Activated CD8-positive, alpha-beta T cell treated with anti-CD3 and anti-CD28 coated beads for 36 hours (primary cell): ENCODE results near the gene ZNF791. TPM values are rescaled to one million over a fixed set of nuclear protein-coding genes. Genes with fewer than 3 reads are reported as not detected.
"Not testable (repeated sequence)": the region's sequence is repeated elsewhere in the genome, so short reads cannot be mapped to it uniquely, and the experiment has no call there.

Experiments used
- ATAC-seq: fragments of 200-7000 bp; cut with Tn5 transposase; one replicate; pipeline ENCODE4 v1.10.0; 2021; ENCODE audit warnings: mild to moderate bottlenecking, moderate library complexity
- CTCF ChIA-PET: fragments of 350-600 bp; sonication (Branson Sonifier 250); formaldehyde crosslinking; loops from one replicate; lab custom pipeline; 2021; ENCODE audit warnings: antibody characterized with exemption; lab: Charles Lee
- POLR2A ChIA-PET: fragments of 350-600 bp; sonication (Branson Sonifier 250); formaldehyde crosslinking; loops from one replicate; lab custom pipeline; 2021; ENCODE audit warnings: antibody characterized with exemption; lab: Charles Lee
- DNase-seq: peaks from one replicate; pipeline ENCODE4 v3.0.0-alpha.2; 2020
- H3K27ac Mint-ChIP-seq: one replicate; pipeline ENCODE4 v1.8.0; 2021; ENCODE audit warnings: mild to moderate bottlenecking, mixed read lengths
- H3K27me3 Mint-ChIP-seq: one replicate; pipeline ENCODE4 v1.8.0; 2021; ENCODE audit warnings: mixed read lengths
- H3K36me3 Mint-ChIP-seq: one replicate; pipeline ENCODE4 v1.8.0; 2021; ENCODE audit warnings: low read depth, mixed read lengths
- H3K4me1 Mint-ChIP-seq: one replicate; pipeline ENCODE4 v1.8.0; 2021; ENCODE audit warnings: low read depth, mixed read lengths
- H3K4me3 Mint-ChIP-seq: one replicate; pipeline ENCODE4 v1.8.0; 2021; ENCODE audit warnings: mild to moderate bottlenecking, moderate library complexity, mixed read lengths
- H3K9me3 Mint-ChIP-seq: one replicate; pipeline ENCODE4 v1.8.0; 2021; ENCODE audit warnings: mixed read lengths
- intact Hi-C: fragments of 100-400 bp; cut with micrococcal nuclease; formaldehyde crosslinking; loops from one replicate; pipeline ENCODE4 v1.10.0; 2022
- total RNA-seq, 2 experiments: library from RNA; stranded (reverse); gene quantifications; one replicate each; pipeline ENCODE4 v1.2.3, GENCODE V29; 2021
- TF ChIP-seq, protein P1 (sequence below): fragments of 200-600 bp; IDR thresholded peaks from one replicate; pipeline ENCODE4 v1.8.0; 2022; ENCODE audit warnings: antibody characterized with exemption, mild to moderate bottlenecking

ZNF791 gene
- total RNA-seq, 2 experiments from 2014 or later, result 15.1 to 16.7 TPM

DNA sequence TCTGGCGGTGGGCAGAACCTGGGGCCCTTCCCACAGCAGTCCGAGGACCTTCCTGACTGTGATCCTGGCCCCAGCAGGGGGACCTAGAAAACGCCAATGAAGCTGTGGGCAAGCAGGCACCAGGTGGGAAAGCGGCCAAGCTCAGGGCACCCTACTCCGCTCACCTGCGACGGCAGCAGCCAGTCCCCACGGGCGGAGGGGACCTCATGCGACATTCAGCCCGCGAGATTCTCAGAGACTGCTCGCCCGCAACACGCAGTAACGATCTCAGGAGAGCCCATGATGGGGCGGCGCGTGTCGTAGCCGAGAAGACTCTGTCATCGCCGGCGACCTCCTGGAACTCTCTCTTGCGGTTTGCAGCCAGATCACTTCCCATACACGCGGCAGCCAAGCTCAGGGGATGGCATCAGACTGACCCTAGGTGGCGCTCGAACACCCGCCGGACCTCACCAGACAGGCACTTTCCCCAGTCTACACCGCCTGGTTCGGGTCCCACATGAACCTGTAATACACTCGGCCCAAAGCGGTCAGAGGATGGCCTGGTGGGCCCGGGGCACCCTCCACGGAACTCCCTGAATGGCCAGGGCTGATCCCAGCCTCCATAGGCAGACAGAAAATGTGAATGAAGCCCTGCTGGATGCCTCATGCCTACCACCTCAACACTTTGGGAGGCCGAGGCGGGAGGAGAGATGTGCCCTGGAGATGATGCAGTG lies 29.3 kb downstream of the ZNF791 start:
- Mint-ChIP-seq H3K27ac (peak overlapping the region; percentile 84), H3K4me3 (peak overlapping the region; percentile 73), H3K4me1 (peaks cover 23% of the 10 kb centered on the region), H3K36me3 (peaks cover 28% of the 10 kb centered on the region), H3K9me3 (no peaks in the 10 kb centered on the region), H3K27me3 (no peaks in the 10 kb centered on the region)
- DNase-seq, result peak; percentile 96
- TF ChIP-seq, protein P1, sequence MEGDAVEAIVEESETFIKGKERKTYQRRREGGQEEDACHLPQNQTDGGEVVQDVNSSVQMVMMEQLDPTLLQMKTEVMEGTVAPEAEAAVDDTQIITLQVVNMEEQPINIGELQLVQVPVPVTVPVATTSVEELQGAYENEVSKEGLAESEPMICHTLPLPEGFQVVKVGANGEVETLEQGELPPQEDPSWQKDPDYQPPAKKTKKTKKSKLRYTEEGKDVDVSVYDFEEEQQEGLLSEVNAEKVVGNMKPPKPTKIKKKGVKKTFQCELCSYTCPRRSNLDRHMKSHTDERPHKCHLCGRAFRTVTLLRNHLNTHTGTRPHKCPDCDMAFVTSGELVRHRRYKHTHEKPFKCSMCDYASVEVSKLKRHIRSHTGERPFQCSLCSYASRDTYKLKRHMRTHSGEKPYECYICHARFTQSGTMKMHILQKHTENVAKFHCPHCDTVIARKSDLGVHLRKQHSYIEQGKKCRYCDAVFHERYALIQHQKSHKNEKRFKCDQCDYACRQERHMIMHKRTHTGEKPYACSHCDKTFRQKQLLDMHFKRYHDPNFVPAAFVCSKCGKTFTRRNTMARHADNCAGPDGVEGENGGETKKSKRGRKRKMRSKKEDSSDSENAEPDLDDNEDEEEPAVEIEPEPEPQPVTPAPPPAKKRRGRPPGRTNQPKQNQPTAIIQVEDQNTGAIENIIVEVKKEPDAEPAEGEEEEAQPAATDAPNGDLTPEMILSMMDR, result peak; percentile 89
- POLR2A ChIA-PET, result interaction anchor here (1.0 to 1.7 kb wide), 12 partner anchors 9 to 455 kb away, joined by 3 to 7 read pairs (median 4); a partner anchor contains a TSS
- CTCF ChIA-PET, result interaction anchor here (0.7 to 2.2 kb wide), 21 partner anchors 9 to 957 kb away, joined by 3 to 13 read pairs (median 3); partner anchors contain the start of genes MAN2B1, WDR83, ZNF490 and ZNF791
- intact Hi-C loops, result no loop called here
- ATAC-seq, result peak; percentile 93

GRCh38 chr19:12641456-12641855 lies 30.7 kb downstream of the ZNF791 start:
- H3K27ac Mint-ChIP-seq, result no peak overlapping the region
- peaks cover 26% of the 10 kb centered on the region for H3K36me3 Mint-ChIP-seq
- H3K4me3 Mint-ChIP-seq, result no peak overlapping the region
- POLR2A ChIA-PET, result interaction anchor here (0.7 kb wide), 1 partner anchor 20 kb away, joined by 3 read pairs; no protein-coding TSS in a partner anchor
- H3K4me1 Mint-ChIP-seq, result peaks cover 18% of the 10 kb centered on the region
- ATAC-seq (no peak), DNase-seq (no peak)
- intact Hi-C loops, result no loop called here
- TF ChIP-seq, protein P1, result no peak
- H3K27me3 Mint-ChIP-seq, result no peaks in the 10 kb centered on the region
- no peaks in the 10 kb centered on the region for H3K9me3 Mint-ChIP-seq
- CTCF ChIA-PET, result interaction anchor here (0.7 kb wide), 3 partner anchors 7 to 35 kb away, joined by 3 read pairs; no protein-coding TSS in a partner anchor

GRCh38 chr19:12642506-12642905 lies 31.8 kb downstream of the ZNF791 start:
- DNase-seq, result no peak
- Mint-ChIP-seq H3K27ac (no peak overlapping the region), H3K27me3 (no peaks in the 10 kb centered on the region), H3K4me3 (no peak overlapping the region), H3K36me3 (peaks cover 27% of the 10 kb centered on the region), H3K9me3 (no peaks in the 10 kb centered on the region), H3K4me1 (peaks cover 14% of the 10 kb centered on the region)
- CTCF ChIA-PET, result no interaction called here
- ATAC-seq, result no peak
- intact Hi-C loops, result no loop called here
- POLR2A ChIA-PET, result no interaction called here
- TF ChIP-seq, protein P1, result no peak

GRCh38 chr19:12643716-12644115 lies 33.0 kb downstream of the ZNF791 start:
- H3K4me3 Mint-ChIP-seq, intact Hi-C loops, H3K9me3 Mint-ChIP-seq, DNase-seq, ATAC-seq, H3K27me3 Mint-ChIP-seq, H3K27ac Mint-ChIP-seq, POLR2A ChIA-PET, CTCF ChIA-PET: not testable (repeated sequence)
- Mint-ChIP-seq H3K36me3 (peaks cover 33% of the 10 kb centered on the region), H3K4me1 (peaks cover 17% of the 10 kb centered on the region)

- ChIA-PET CTCF (no interaction called here), POLR2A (interaction anchor here (0.9 to 1.6 kb wide), 2 partner anchors 12 to 20 kb away, joined by 4 read pairs; partner anchors contain the start of genes MAN2B1 and WDR83)
- TF ChIP-seq, protein P1, result no peak
- ATAC-seq (no peak), DNase-seq (no peak)
- Mint-ChIP-seq H3K9me3 (no peaks in the 10 kb centered on the region), H3K27ac (no peak overlapping the region), H3K4me3 (no peak overlapping the region), H3K36me3 (peaks cover 40% of the 10 kb centered on the region), H3K27me3 (no peaks in the 10 kb centered on the region), H3K4me1 (peaks cover 5% of the 10 kb centered on the region)
- intact Hi-C loops, result no loop called here
Observed at GRCh38 chr19:12646551-12646950, 35.8 kb downstream of the ZNF791 start.
